ENCODE results near the gene NCAM1.

The NCAM1 gene

GRCh38 chr11:113275602-113276001 lies 314.4 kb downstream of the NCAM1 start:
- Histone ChIP-seq H3K36me3 (ENCODE audit: insufficient read depth, low read length) (no peaks in the 10 kb centered on the region), H3K4me3 (ENCODE audit: low read depth in 1 of 2, low read length in 2 of 2) (no peak overlapping the region), H3K9ac (ENCODE audit: low read length) (no peak overlapping the region), H3K27me3 (ENCODE audit: control insufficient read depth in 1 of 2, insufficient read depth in 2 of 2, low read length in 2 of 2) (no peaks in the 10 kb centered on the region), H3K4me1 (ENCODE audit: insufficient read depth, low read length) (no peaks in the 10 kb centered on the region), H3K9me3 (ENCODE audit: low read length) (no peaks in the 10 kb centered on the region), H3K27ac (ENCODE audit: low read depth, low read length) (no peak overlapping the region)

GRCh38 chr11:113276466-113276865 lies 315.2 kb downstream of the NCAM1 start:
- Histone ChIP-seq H3K4me3 (ENCODE audit: low read depth in 1 of 2, low read length in 2 of 2) (no peak overlapping the region), H3K9me3 (ENCODE audit: low read length) (no peaks in the 10 kb centered on the region), H3K36me3 (ENCODE audit: insufficient read depth, low read length) (no peaks in the 10 kb centered on the region), H3K27ac (ENCODE audit: low read depth, low read length) (no peak overlapping the region), H3K9ac (ENCODE audit: low read length) (no peak overlapping the region), H3K4me1 (ENCODE audit: insufficient read depth, low read length) (no peaks in the 10 kb centered on the region), H3K27me3 (ENCODE audit: control insufficient read depth in 1 of 2, insufficient read depth in 2 of 2, low read length in 2 of 2) (no peaks in the 10 kb centered on the region)

- Histone ChIP-seq H3K27ac (ENCODE audit: low read depth, low read length) (no peak overlapping the region), H3K4me3 (ENCODE audit: low read depth in 1 of 2, low read length in 2 of 2) (no peak overlapping the region), H3K9ac (ENCODE audit: low read length) (no peak overlapping the region), H3K4me1 (ENCODE audit: insufficient read depth, low read length) (no peaks in the 10 kb centered on the region), H3K9me3 (ENCODE audit: low read length) (no peaks in the 10 kb centered on the region), H3K27me3 (ENCODE audit: control insufficient read depth in 1 of 2, insufficient read depth in 2 of 2, low read length in 2 of 2) (no peaks in the 10 kb centered on the region), H3K36me3 (ENCODE audit: insufficient read depth, low read length) (no peaks in the 10 kb centered on the region)
Measured at GRCh38 chr11:113277907-113278306, 316.7 kb downstream of the NCAM1 start.

- Histone ChIP-seq H3K27ac (ENCODE audit: low read depth, low read length) (no peak overlapping the region), H3K36me3 (ENCODE audit: insufficient read depth, low read length) (no peaks in the 10 kb centered on the region), H3K4me1 (ENCODE audit: insufficient read depth, low read length) (no peaks in the 10 kb centered on the region), H3K9me3 (ENCODE audit: low read length) (no peaks in the 10 kb centered on the region), H3K9ac (ENCODE audit: low read length) (no peak overlapping the region), H3K4me3 (ENCODE audit: low read depth in 1 of 2, low read length in 2 of 2) (no peak overlapping the region), H3K27me3 (ENCODE audit: control insufficient read depth in 1 of 2, insufficient read depth in 2 of 2, low read length in 2 of 2) (no peaks in the 10 kb centered on the region)
Measured at GRCh38 chr11:113278481-113278880, 317.3 kb downstream of the NCAM1 start.

- Histone ChIP-seq H3K4me3 (ENCODE audit: low read depth in 1 of 2, low read length in 2 of 2) (no peak overlapping the region), H3K4me1 (ENCODE audit: insufficient read depth, low read length) (no peaks in the 10 kb centered on the region), H3K9me3 (ENCODE audit: low read length) (no peaks in the 10 kb centered on the region), H3K9ac (ENCODE audit: low read length) (no peak overlapping the region), H3K36me3 (ENCODE audit: insufficient read depth, low read length) (no peaks in the 10 kb centered on the region), H3K27ac (ENCODE audit: low read depth, low read length) (no peak overlapping the region), H3K27me3 (ENCODE audit: control insufficient read depth in 1 of 2, insufficient read depth in 2 of 2, low read length in 2 of 2) (no peaks in the 10 kb centered on the region)
Measured at GRCh38 chr11:113278925-113279324, 317.7 kb downstream of the NCAM1 start.

GRCh38 chr11:113279591-113279990 lies 318.4 kb downstream of the NCAM1 start:
- Histone ChIP-seq H3K9ac (ENCODE audit: low read length) (no peak overlapping the region), H3K27ac (ENCODE audit: low read depth, low read length) (no peak overlapping the region)

GRCh38 chr11:113281052-113281725 lies 320.0 kb downstream of the NCAM1 start:
- Histone ChIP-seq H3K4me3 (ENCODE audit: low read depth in 1 of 2, low read length in 2 of 2) (no peak overlapping the region), H3K36me3 (ENCODE audit: insufficient read depth, low read length) (no peaks in the 10 kb centered on the region), H3K9me3 (ENCODE audit: low read length) (no peaks in the 10 kb centered on the region), H3K4me1 (ENCODE audit: insufficient read depth, low read length) (no peaks in the 10 kb centered on the region), H3K9ac (ENCODE audit: low read length) (no peak overlapping the region), H3K27me3 (ENCODE audit: control insufficient read depth in 1 of 2, insufficient read depth in 2 of 2, low read length in 2 of 2) (no peaks in the 10 kb centered on the region), H3K27ac (ENCODE audit: low read depth, low read length) (no peak overlapping the region)

More at GRCh38 chr11:113279591-113279990, 318.4 kb downstream of the NCAM1 start:
- no peak overlapping the region for H3K4me3 ChIP-seq (ENCODE audit: low read depth in 1 of 2, low read length in 2 of 2)
- H3K27me3 ChIP-seq (ENCODE audit: control insufficient read depth in 1 of 2, insufficient read depth in 2 of 2, low read length in 2 of 2) = no peaks in the 10 kb centered on the region
- H3K9me3 ChIP-seq (ENCODE audit: low read length) = no peaks in the 10 kb centered on the region
- H3K4me1 ChIP-seq (ENCODE audit: insufficient read depth, low read length) = no peaks in the 10 kb centered on the region
- H3K36me3 ChIP-seq (ENCODE audit: insufficient read depth, low read length) = no peaks in the 10 kb centered on the region

- Histone ChIP-seq H3K27ac (ENCODE audit: low read depth, low read length) (no peak overlapping the region), H3K9ac (ENCODE audit: low read length) (no peak overlapping the region), H3K4me3 (ENCODE audit: low read depth in 1 of 2, low read length in 2 of 2) (no peak overlapping the region), H3K27me3 (ENCODE audit: control insufficient read depth in 1 of 2, insufficient read depth in 2 of 2, low read length in 2 of 2) (no peaks in the 10 kb centered on the region), H3K4me1 (ENCODE audit: insufficient read depth, low read length) (peaks cover 6% of the 10 kb centered on the region), H3K36me3 (ENCODE audit: insufficient read depth, low read length) (no peaks in the 10 kb centered on the region), H3K9me3 (ENCODE audit: low read length) (no peaks in the 10 kb centered on the region)
Measured at GRCh38 chr11:113282898-113283437, 321.7 kb downstream of the NCAM1 start.

- Histone ChIP-seq H3K4me1 (ENCODE audit: insufficient read depth, low read length) (peaks cover 6% of the 10 kb centered on the region), H3K27me3 (ENCODE audit: control insufficient read depth in 1 of 2, insufficient read depth in 2 of 2, low read length in 2 of 2) (no peaks in the 10 kb centered on the region), H3K9me3 (ENCODE audit: low read length) (no peaks in the 10 kb centered on the region), H3K36me3 (ENCODE audit: insufficient read depth, low read length) (no peaks in the 10 kb centered on the region), H3K9ac (ENCODE audit: low read length) (no peak overlapping the region), H3K27ac (ENCODE audit: low read depth, low read length) (no peak overlapping the region), H3K4me3 (ENCODE audit: low read depth in 1 of 2, low read length in 2 of 2) (no peak overlapping the region)
Measured at GRCh38 chr11:113283881-113284280, 322.7 kb downstream of the NCAM1 start.

- Histone ChIP-seq H3K36me3 (ENCODE audit: insufficient read depth, low read length) (no peaks in the 10 kb centered on the region), H3K9ac (ENCODE audit: low read length) (no peak overlapping the region), H3K4me1 (ENCODE audit: insufficient read depth, low read length) (peaks cover 6% of the 10 kb centered on the region), H3K4me3 (ENCODE audit: low read depth in 1 of 2, low read length in 2 of 2) (no peak overlapping the region), H3K27me3 (ENCODE audit: control insufficient read depth in 1 of 2, insufficient read depth in 2 of 2, low read length in 2 of 2) (no peaks in the 10 kb centered on the region), H3K27ac (ENCODE audit: low read depth, low read length) (no peak overlapping the region), H3K9me3 (ENCODE audit: low read length) (no peaks in the 10 kb centered on the region)
Measured at GRCh38 chr11:113286009-113286408, 324.8 kb downstream of the NCAM1 start.

- no peak overlapping the region for H3K9ac ChIP-seq (ENCODE audit: low read length)
Measured at GRCh38 chr11:113286509-113287497, 325.6 kb downstream of the NCAM1 start.

More at GRCh38 chr11:113286509-113287497, 325.6 kb downstream of the NCAM1 start:
- Histone ChIP-seq H3K27me3 (ENCODE audit: control insufficient read depth in 1 of 2, insufficient read depth in 2 of 2, low read length in 2 of 2) (no peaks in the 10 kb centered on the region), H3K4me3 (ENCODE audit: low read depth in 1 of 2, low read length in 2 of 2) (no peak overlapping the region), H3K36me3 (ENCODE audit: insufficient read depth, low read length) (no peaks in the 10 kb centered on the region), H3K4me1 (ENCODE audit: insufficient read depth, low read length) (peaks cover 6% of the 10 kb centered on the region), H3K9me3 (ENCODE audit: low read length) (no peaks in the 10 kb centered on the region), H3K27ac (ENCODE audit: low read depth, low read length) (no peak overlapping the region)

Measured in muscle layer of colon (tissue), 2 donors.